Neural cell (in vitro differentiated cells): ENCODE data around the gene HOXA1. TPM values are rescaled to one million over a fixed set of nuclear protein-coding genes. Genes with fewer than 3 reads are reported as not detected.

ENCODE experiments used
- H2AFZ ChIP-seq: fragments of 200-600, 300-800 bp; sonication (generic), shearing (Covaris generic); 2 replicates; pipeline ENCODE4 v1.6.0; 2014; ENCODE audit warnings: low read depth, mild to moderate bottlenecking, antibody characterized with exemption, low read length, moderate library complexity
- H3F3A ChIP-seq: fragments of 200-600 bp; shearing (Covaris generic); 2 replicates; pipeline ENCODE4 v1.6.1; 2016; ENCODE audit warnings: mild to moderate bottlenecking, moderate library complexity, mixed read lengths, antibody characterized with exemption, low read length; ENCODE audit not compliant: insufficient read depth, poor library complexity, severe bottlenecking
- H3K27ac ChIP-seq: fragments of 200-600, 300-800 bp; sonication (generic), shearing (Covaris generic); 2 replicates; pipeline ENCODE4 v1.5.1; 2014; ENCODE audit warnings: mild to moderate bottlenecking, low read length, moderate library complexity
- H3K27me3 ChIP-seq: fragments of 300-800, 200-600 bp; sonication (generic), shearing (Covaris generic); 2 replicates; pipeline ENCODE4 v1.6.0; 2014; ENCODE audit warnings: mild to moderate bottlenecking, low read depth, low read length, moderate library complexity; ENCODE audit not compliant: insufficient read depth
- H3K36me3 ChIP-seq: fragments of 300-800, 200-600 bp; sonication (generic), shearing (Covaris generic); 2 replicates; pipeline ENCODE4 v1.5.1; 2014; ENCODE audit warnings: mild to moderate bottlenecking, antibody characterized with exemption, low read length, moderate library complexity; ENCODE audit not compliant: insufficient read depth
- H3K4me2 ChIP-seq: fragments of 300-800, 200-600 bp; sonication (generic), shearing (Covaris generic); 2 replicates; pipeline ENCODE4 v1.6.0; 2014; ENCODE audit warnings: mild to moderate bottlenecking, low read length
- H3K4me3 ChIP-seq: fragments of 300-800, 200-600 bp; sonication (generic), shearing (Covaris generic); 2 replicates; pipeline ENCODE4 v1.5.1; 2014; ENCODE audit warnings: mild to moderate bottlenecking, low read length, moderate library complexity
- H3K79me2 ChIP-seq: fragments of 200-600 bp; shearing (Covaris generic); replicated peaks from 2 replicates; pipeline ENCODE4 v1.6.0; 2014; ENCODE audit warnings: mild to moderate bottlenecking, low read length, moderate library complexity; ENCODE audit not compliant: insufficient read depth
- H3K9ac ChIP-seq: fragments of 300-800, 200-600 bp; sonication (generic), shearing (Covaris generic); 2 replicates; pipeline ENCODE4 v1.6.1; 2016; ENCODE audit warnings: mild to moderate bottlenecking, low read length, mixed read lengths
- H3K9me2 ChIP-seq: fragments of 200-600 bp; shearing (Covaris generic); 2 replicates; pipeline ENCODE4 v1.6.1; 2016; ENCODE audit warnings: mild to moderate bottlenecking, low read length, mixed read lengths; ENCODE audit not compliant: insufficient read depth
- H3K9me3 ChIP-seq: fragments of 200-600, 300-800 bp; sonication (generic), shearing (Covaris generic); 2 replicates; pipeline ENCODE4 v1.6.1; 2016; ENCODE audit warnings: mild to moderate bottlenecking, mixed run types, low read length, moderate library complexity, mixed read lengths
- H4K20me1 ChIP-seq: fragments of 200-600 bp; shearing (Covaris generic); 2 replicates; pipeline ENCODE4 v1.6.1; 2016; ENCODE audit warnings: mild to moderate bottlenecking, mixed run types; ENCODE audit not compliant: insufficient read depth
- EP300 ChIP-seq: fragments of 450-650 bp; conservative IDR thresholded peaks from 2 replicates; pipeline ENCODE4 v1.6.1; 2014; ENCODE audit warnings: antibody characterized with exemption, mild to moderate bottlenecking, moderate library complexity; ENCODE audit not compliant: poor library complexity, severe bottlenecking
- EZH2 ChIP-seq: fragments of 200-600, 300-800 bp; shearing (Covaris generic), sonication (generic); IDR thresholded peaks from 2 replicates; pipeline ENCODE4 v1.6.1; 2014; ENCODE audit warnings: antibody characterized with exemption, low read length, borderline replicate concordance, mild to moderate bottlenecking; ENCODE audit not compliant: insufficient read depth, poor library complexity, severe bottlenecking
- MXI1 ChIP-seq: fragments of 450-650 bp; conservative IDR thresholded peaks from 2 replicates; pipeline ENCODE4 v1.6.1; 2014; ENCODE audit warnings: antibody characterized with exemption, mild to moderate bottlenecking; ENCODE audit not compliant: poor library complexity, severe bottlenecking
- POLR2AphosphoS5 ChIP-seq: IDR thresholded peaks from 2 replicates; pipeline ENCODE4 v1.6.1; 2012
- RAD21 ChIP-seq: fragments of 450-650 bp; conservative IDR thresholded peaks from 2 replicates; pipeline ENCODE4 v1.6.1; 2014; ENCODE audit warnings: antibody characterized with exemption, mild to moderate bottlenecking, moderate library complexity
- SMC3 ChIP-seq: fragments of 450-650 bp; conservative IDR thresholded peaks from 2 replicates; pipeline ENCODE4 v1.6.1; 2014; ENCODE audit warnings: antibody characterized with exemption, mild to moderate bottlenecking, moderate library complexity; ENCODE audit not compliant: poor library complexity
- TAF1 ChIP-seq: IDR thresholded peaks from 2 replicates; pipeline ENCODE4 v1.6.1; 2012; ENCODE audit warnings: low read depth
- polyA plus RNA-seq: library from polyadenylated mRNA; depleted of rRNA; stranded (reverse); fragments of >200 nt; gene quantifications from 2 replicates; pipeline ENCODE4 v1.2.3, GENCODE V29; 2014
- TF ChIP-seq, protein P1 (sequence below): fragments of 450-650 bp; IDR thresholded peaks from 2 replicates; pipeline ENCODE4 v1.5.1; 2014; ENCODE audit warnings: antibody characterized with exemption, mild to moderate bottlenecking, moderate library complexity; ENCODE audit not compliant: poor library complexity, severe bottlenecking
- TF ChIP-seq, protein P2 (sequence below): IDR thresholded peaks from 2 replicates; pipeline ENCODE4 v1.6.1; 2012; ENCODE audit warnings: borderline replicate concordance

Gene HOXA1
- polyA plus RNA-seq, 1 donor from 2014 or later: not detected

DNA sequence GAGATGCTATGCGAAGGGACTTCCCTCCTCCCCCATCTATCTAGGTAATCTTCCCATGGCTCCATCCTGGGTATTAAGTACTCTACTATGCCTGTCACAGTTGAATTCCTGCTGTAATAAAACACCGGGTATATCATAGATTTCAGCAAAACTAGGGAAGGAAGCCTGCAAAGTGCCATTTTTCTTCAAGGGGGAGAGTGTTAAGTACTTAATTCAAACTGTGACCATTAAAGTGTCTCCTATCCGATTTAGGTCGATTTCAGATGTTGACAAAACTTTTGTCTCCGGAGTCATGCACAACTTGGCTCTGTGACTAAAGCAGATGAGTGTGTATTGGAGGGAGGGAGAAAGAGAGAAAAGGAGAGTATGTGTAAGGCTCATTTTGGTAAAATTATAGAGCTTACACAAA lies 30.2 kb upstream of the HOXA1 start:
- peaks cover 98% of the 10 kb centered on the region for H3K27me3 ChIP-seq
- no peak overlapping the region for H3K4me2 ChIP-seq
- H4K20me1 ChIP-seq: no peaks in the 10 kb centered on the region
- H3K4me3 ChIP-seq: no peak overlapping the region
- no peaks in the 10 kb centered on the region for H3K36me3 ChIP-seq
- no peaks in the 10 kb centered on the region for H3K9me2 ChIP-seq
- H3F3A ChIP-seq: no peaks in the 10 kb centered on the region
- no peaks in the 10 kb centered on the region for H3K79me2 ChIP-seq
- H3K9ac ChIP-seq: no peak overlapping the region
- H3K27ac ChIP-seq: no peak overlapping the region
- no peak overlapping the region for H2AFZ ChIP-seq
- peaks cover 18% of the 10 kb centered on the region for H3K9me3 ChIP-seq
- TF ChIP-seq EP300: no peak
- TF ChIP-seq RAD21: no peak
- TF ChIP-seq MXI1: no peak
- TF ChIP-seq TAF1: no peak
- TF ChIP-seq, protein P1, sequence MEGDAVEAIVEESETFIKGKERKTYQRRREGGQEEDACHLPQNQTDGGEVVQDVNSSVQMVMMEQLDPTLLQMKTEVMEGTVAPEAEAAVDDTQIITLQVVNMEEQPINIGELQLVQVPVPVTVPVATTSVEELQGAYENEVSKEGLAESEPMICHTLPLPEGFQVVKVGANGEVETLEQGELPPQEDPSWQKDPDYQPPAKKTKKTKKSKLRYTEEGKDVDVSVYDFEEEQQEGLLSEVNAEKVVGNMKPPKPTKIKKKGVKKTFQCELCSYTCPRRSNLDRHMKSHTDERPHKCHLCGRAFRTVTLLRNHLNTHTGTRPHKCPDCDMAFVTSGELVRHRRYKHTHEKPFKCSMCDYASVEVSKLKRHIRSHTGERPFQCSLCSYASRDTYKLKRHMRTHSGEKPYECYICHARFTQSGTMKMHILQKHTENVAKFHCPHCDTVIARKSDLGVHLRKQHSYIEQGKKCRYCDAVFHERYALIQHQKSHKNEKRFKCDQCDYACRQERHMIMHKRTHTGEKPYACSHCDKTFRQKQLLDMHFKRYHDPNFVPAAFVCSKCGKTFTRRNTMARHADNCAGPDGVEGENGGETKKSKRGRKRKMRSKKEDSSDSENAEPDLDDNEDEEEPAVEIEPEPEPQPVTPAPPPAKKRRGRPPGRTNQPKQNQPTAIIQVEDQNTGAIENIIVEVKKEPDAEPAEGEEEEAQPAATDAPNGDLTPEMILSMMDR: no peak
- TF ChIP-seq POLR2AphosphoS5: no peak
- TF ChIP-seq SMC3: no peak
- no peak for TF ChIP-seq EZH2
- TF ChIP-seq, protein P2, sequence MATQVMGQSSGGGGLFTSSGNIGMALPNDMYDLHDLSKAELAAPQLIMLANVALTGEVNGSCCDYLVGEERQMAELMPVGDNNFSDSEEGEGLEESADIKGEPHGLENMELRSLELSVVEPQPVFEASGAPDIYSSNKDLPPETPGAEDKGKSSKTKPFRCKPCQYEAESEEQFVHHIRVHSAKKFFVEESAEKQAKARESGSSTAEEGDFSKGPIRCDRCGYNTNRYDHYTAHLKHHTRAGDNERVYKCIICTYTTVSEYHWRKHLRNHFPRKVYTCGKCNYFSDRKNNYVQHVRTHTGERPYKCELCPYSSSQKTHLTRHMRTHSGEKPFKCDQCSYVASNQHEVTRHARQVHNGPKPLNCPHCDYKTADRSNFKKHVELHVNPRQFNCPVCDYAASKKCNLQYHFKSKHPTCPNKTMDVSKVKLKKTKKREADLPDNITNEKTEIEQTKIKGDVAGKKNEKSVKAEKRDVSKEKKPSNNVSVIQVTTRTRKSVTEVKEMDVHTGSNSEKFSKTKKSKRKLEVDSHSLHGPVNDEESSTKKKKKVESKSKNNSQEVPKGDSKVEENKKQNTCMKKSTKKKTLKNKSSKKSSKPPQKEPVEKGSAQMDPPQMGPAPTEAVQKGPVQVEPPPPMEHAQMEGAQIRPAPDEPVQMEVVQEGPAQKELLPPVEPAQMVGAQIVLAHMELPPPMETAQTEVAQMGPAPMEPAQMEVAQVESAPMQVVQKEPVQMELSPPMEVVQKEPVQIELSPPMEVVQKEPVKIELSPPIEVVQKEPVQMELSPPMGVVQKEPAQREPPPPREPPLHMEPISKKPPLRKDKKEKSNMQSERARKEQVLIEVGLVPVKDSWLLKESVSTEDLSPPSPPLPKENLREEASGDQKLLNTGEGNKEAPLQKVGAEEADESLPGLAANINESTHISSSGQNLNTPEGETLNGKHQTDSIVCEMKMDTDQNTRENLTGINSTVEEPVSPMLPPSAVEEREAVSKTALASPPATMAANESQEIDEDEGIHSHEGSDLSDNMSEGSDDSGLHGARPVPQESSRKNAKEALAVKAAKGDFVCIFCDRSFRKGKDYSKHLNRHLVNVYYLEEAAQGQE: no peak

DNA sequence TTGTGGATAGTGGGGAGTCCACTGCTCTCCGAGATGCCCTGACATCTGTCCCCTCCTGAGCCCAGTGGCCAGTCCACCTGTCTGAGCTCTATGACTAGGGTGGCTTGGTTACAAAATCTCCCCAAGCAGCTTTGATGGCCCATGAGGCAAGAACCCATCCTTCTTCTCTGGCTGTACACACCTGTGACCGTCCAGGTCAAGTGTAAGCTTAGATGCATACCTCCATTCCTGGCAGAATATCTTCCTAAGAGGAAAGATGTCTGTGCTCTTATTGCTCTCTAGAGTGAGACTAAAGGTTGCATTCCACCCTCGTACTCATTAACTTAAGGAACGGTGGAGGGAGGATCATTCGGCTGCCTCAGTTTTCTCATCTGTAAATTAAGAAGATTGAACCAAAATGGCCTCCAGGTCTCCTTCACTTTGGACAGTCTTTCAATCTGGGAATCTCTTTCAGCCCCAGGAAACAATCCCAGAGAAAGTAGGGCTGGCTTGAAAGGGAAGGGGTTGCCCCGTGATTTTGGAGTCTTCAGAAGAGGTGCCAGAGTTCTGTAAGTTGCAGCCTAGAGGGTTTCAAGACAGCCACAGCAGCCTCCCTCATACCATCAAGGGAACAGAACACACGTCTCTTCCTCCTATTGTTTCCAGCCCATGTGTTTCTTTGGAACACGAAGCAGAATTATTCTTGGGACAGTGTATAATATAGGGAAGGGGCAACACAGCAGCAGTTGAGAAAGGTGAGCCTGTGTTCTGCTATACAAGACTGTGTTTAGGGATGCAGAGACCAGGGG lies 29.3 kb upstream of the HOXA1 start:
- H3K27ac ChIP-seq: no peak overlapping the region
- H3K4me2 ChIP-seq: no peak overlapping the region
- no peak for TF ChIP-seq EP300
- TF ChIP-seq RAD21: no peak
- no peak for TF ChIP-seq EZH2
- no peak for TF ChIP-seq SMC3
- TF ChIP-seq, protein P2: no peak
- TF ChIP-seq, protein P1: no peak
- no peak for TF ChIP-seq MXI1
- H3K4me3 ChIP-seq: no peak overlapping the region
- H3K9ac ChIP-seq: no peak overlapping the region
- no peaks in the 10 kb centered on the region for H3K79me2 ChIP-seq
- no peaks in the 10 kb centered on the region for H4K20me1 ChIP-seq
- no peaks in the 10 kb centered on the region for H3K36me3 ChIP-seq
- H3K9me3 ChIP-seq: peaks cover 18% of the 10 kb centered on the region
- peaks cover 99% of the 10 kb centered on the region for H3K27me3 ChIP-seq
- no peaks in the 10 kb centered on the region for H3F3A ChIP-seq
- no peaks in the 10 kb centered on the region for H3K9me2 ChIP-seq
- H2AFZ ChIP-seq: no peak overlapping the region
